GM06990 (cell line): ENCODE measurements around the gene FAM149A.

Source experiments
- DNase-seq: peaks from one replicate; pipeline ENCODE4 v3.0.0-alpha.2; 2011; ENCODE audit not compliant: insufficient read length; ENCODE audit errors: extremely low read depth
- H3K27me3 ChIP-seq: replicated peaks from 2 replicates; pipeline ENCODE4 v1.6.0; 2011; ENCODE audit warnings: low read length; ENCODE audit not compliant: control insufficient read depth, insufficient read depth
- H3K36me3 ChIP-seq: 2 replicates; pipeline ENCODE4 v1.5.1; 2011; ENCODE audit warnings: low read length; ENCODE audit not compliant: control insufficient read depth, insufficient read depth
- H3K4me3 ChIP-seq: replicated peaks from 2 replicates; pipeline ENCODE4 v1.5.1; 2011; ENCODE audit warnings: low read depth, mild to moderate bottlenecking, control low read depth, low read length
- TF ChIP-seq, protein P1 (sequence below): IDR thresholded peaks from 2 replicates; pipeline ENCODE4 v1.5.1; 2011; ENCODE audit warnings: low read length, control low read depth, mild to moderate bottlenecking, inconsistent platforms; ENCODE audit not compliant: insufficient read depth, poor library complexity, severe bottlenecking

The FAM149A gene

DNA sequence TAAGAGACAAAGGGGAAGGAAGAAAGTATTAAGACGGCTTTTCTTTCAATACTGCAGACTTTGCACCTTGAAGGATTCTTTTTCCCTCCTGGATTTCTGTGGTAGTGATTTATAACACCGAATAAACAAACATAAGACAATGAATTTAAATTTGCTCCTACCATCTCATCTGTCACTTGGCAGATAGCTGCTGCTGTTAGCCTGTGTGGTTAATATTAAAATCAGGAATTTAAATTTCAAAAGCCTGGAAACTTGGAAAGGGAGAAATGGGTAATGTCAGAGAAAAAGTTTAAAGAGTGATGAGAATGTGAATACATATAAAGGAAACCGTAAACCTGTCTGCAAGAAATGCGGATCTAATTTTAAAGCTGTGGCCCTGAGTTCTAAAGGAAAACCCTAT, 3.4 kb downstream of the FAM149A start:
- no peak for DNase-seq
- peaks cover 3% of the 10 kb centered on the region for H3K27me3 ChIP-seq
- H3K36me3 ChIP-seq: no peaks in the 10 kb centered on the region
- H3K4me3 ChIP-seq: no peak overlapping the region
- TF ChIP-seq, protein P1, sequence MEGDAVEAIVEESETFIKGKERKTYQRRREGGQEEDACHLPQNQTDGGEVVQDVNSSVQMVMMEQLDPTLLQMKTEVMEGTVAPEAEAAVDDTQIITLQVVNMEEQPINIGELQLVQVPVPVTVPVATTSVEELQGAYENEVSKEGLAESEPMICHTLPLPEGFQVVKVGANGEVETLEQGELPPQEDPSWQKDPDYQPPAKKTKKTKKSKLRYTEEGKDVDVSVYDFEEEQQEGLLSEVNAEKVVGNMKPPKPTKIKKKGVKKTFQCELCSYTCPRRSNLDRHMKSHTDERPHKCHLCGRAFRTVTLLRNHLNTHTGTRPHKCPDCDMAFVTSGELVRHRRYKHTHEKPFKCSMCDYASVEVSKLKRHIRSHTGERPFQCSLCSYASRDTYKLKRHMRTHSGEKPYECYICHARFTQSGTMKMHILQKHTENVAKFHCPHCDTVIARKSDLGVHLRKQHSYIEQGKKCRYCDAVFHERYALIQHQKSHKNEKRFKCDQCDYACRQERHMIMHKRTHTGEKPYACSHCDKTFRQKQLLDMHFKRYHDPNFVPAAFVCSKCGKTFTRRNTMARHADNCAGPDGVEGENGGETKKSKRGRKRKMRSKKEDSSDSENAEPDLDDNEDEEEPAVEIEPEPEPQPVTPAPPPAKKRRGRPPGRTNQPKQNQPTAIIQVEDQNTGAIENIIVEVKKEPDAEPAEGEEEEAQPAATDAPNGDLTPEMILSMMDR: no peak

DNA sequence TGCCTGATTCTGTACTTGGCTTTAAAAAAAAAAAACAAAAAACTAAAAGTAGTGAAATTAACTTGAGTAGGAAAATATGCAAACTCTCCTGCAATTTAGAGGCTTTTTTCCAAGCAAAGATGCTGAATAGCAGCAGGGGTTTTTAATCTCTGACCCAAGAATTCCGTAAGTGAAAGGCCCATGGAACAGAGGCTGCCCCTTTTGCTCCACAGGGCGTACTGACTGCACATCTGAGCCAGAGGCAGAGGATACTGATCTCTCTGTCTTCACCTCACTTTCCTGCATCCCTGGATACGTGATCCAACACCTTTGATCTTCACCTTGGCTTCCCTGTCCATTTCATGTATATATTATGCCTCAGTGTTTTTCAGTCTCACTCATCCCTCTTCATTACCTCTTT, 3.9 kb downstream of the FAM149A start:
- DNase-seq: no peak
- Histone ChIP-seq H3K27me3 (peaks cover 3% of the 10 kb centered on the region), H3K36me3 (no peaks in the 10 kb centered on the region), H3K4me3 (no peak overlapping the region)
- TF ChIP-seq, protein P1: no peak

DNA sequence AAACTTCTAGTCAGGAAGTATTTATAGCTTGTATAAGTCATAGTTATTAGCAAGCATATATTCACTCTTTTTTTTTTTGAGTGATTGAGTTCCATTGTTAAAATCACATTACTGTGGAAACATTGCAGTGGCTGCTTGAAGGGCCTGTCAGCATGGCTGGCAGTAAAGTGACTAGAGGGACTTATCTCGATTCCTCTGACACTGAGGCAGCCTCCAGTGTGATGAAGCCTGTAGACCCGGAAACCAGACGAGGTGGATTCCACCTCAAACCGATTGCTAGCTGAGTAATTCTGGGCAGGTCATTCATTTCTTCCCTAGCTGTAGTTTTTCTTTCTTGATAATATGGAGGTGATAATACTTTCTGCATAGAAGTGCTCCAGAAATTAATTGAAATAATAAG, 4.7 kb downstream of the FAM149A start:
- no peak for DNase-seq
- Histone ChIP-seq H3K4me3 (no peak overlapping the region), H3K27me3 (peaks cover 1% of the 10 kb centered on the region), H3K36me3 (no peaks in the 10 kb centered on the region)
- TF ChIP-seq, protein P1: no peak

DNA sequence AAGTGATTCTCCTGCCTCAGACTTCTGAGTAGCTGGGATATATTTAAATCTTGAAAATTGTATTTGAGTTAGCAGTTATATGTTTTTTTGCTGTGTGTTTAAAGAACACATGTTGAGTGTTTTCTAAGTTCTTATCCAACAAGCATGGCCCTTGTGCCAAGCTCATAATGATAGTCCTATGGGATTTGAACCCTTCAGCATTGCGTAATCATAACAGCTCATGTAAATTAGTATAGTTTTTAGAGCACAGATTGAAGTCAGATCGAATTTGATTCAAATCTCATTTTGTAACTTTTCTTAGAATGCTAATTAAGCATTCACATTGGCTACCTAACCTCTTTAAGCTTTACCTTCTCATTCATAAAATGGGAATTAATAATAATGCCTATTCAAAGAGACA, 12.2 kb downstream of the FAM149A start:
- no peak for DNase-seq
- no peaks in the 10 kb centered on the region for H3K36me3 ChIP-seq
- H3K27me3 ChIP-seq: no peaks in the 10 kb centered on the region
- TF ChIP-seq, protein P1: no peak
- H3K4me3 ChIP-seq: no peak overlapping the region

DNA sequence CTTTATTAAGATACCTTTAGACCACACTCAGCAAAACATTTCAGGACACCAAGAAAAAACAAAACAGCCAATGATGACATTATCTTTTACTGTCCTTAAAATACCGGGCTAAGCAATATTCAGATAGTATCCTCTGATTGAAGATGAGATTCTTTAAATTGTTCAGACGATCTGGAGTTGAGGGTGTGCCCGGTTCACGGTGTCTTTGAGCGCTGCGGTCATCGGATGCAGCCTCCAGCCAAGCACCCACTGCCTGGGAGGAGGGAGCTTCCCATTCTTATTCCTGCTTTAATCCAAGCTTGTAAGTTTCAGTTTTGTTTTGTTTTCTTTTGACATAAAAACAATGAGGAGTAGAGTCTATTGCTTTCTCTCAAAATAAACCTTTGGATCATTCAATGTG, 14.1 kb downstream of the FAM149A start:
- no peaks in the 10 kb centered on the region for H3K36me3 ChIP-seq
- TF ChIP-seq, protein P1: no peak
- no peak for DNase-seq
- H3K4me3 ChIP-seq: no peak overlapping the region
- no peaks in the 10 kb centered on the region for H3K27me3 ChIP-seq

DNA sequence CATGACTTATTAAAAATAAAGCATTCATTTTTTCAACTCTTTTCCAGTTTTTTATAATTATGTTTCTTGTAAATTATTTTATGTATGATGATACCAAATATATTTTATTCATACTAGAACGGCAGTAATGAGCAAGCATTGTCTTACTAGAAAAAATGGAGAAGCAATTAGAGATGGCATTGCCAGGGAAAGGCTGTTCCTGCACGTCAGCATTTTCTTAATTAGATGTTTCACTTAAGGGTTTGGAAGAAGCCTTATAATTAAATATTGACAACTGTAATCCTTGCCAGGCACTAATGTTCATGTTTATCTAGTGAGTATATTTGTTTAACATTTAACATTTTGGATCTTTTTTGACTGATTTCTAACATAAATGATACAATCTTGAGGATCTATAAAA, 16.6 kb downstream of the FAM149A start:
- Histone ChIP-seq H3K27me3 (no peaks in the 10 kb centered on the region), H3K4me3 (no peak overlapping the region), H3K36me3 (no peaks in the 10 kb centered on the region)
- no peak for DNase-seq
- TF ChIP-seq, protein P1: no peak
